GM18519 (cell line): ENCODE results near the gene DSEL.

Experiments
- ATAC-seq: cut with Tn5 transposase; IDR thresholded peaks from one replicate; pipeline ENCODE4 v1.9.1; 2021; ENCODE audit warnings: mild to moderate bottlenecking, moderate library complexity; ENCODE audit not compliant: unreplicated experiment, low FRiP score

Gene DSEL

DNA sequence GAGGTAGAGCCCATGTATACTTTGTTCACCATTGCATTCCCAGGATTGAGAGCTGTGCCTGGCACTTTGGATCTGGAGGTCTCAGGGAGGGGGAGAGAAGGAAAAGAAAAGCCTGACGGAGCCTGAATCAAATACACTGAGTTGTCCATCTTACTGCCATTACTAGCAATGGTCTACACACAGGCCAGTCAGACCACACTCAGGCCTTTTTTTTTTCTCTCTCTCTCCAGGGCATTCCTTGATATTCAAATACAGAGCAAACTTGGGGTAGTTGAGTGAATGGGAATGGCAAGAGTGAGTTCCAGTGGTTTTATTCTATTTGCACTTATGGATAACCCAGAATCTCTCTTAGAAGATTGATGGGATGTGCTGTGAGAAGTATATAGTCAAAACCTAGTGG lies 11.8 kb downstream of the DSEL start:
- no peak for ATAC-seq

DNA sequence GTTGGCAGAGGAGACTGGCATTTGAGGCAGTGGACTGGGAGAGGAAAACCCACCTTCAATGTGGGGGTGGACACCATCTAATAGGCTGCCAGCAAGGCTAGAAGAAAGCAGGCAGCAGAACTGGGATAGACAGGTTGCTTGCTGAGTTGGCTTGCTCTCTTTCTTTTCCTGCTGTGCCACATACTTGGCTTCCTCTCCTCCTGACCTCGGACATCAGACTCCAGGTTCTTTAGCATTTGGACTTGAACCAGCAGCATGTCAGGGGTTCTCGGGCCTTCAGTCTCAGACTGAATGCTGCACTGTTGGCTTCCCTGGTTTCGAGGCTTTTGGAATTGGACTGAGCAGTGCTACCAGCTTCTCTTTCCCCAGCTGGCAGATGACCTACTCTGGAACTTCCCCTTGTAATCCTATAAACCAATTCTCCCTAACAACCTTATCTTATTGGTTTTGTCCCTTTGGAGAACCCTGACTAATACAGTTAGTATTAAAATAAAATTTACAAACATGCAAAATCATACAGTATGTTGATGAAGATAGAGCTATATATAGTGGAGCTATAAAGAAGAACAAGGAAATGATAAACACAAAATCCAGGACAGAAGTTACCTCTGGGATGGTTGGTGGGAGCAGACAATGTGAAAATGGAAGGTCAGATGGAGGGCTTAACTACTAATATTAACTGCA lies 15.9 kb downstream of the DSEL start:
- ATAC-seq = no peak

DNA sequence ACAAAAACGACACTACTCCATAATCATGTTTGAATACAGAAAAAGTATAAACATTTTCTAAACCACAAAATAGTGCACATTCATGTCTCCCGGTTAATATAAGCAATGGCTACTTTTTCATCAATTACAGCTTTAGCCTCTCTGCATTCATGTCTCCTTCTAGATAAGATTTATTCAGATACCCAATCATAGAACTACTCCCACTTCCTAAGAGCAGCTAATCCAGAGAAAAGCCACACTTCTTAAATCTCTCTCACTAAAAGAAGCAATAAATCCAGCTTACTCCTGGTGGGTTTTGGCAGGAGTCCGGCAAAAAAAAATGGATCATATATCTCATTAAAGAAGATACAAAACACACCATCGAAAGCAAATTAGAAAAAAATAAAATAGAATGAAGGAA lies 20.1 kb downstream of the DSEL start:
- no peak for ATAC-seq

DNA sequence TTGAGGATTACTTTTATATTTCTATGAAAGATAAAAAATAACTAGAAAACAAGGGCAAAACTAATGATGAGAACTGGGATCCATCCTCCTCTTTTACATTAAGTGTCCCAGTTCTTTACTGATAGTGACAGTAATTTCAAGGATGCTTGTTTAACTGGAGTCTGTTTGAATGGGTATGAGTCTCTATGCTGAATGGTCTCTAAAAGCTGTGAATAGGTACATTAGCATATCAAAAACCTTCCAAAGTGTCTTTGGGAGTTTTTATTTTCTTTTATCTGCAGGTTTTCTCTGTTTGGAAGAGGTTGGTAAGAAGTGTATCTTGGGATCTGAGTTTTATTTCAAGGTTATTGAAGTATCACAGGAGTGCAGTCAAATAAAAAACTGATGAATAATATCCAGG lies 30.0 kb downstream of the DSEL start:
- no peak for ATAC-seq

DNA sequence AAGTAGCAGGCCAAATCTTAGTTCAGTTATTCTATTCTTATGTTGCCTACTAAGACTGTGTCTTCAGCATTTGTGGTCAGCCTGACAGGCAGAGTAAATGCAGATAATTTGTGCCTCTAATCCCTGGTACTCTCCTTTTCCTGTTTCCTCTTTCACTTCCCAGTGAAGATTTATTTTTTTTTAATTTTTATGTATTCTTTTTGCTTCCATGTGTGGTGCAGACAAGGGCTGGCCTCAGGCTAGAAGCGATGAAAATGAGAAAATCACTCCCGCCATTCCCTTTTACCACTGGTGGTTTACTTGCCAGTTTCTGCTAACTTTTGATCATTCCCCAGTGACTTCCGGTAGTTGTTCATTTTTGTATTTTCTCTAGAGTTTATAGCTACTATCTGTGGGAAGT lies 30.9 kb downstream of the DSEL start:
- no peak for ATAC-seq

DNA sequence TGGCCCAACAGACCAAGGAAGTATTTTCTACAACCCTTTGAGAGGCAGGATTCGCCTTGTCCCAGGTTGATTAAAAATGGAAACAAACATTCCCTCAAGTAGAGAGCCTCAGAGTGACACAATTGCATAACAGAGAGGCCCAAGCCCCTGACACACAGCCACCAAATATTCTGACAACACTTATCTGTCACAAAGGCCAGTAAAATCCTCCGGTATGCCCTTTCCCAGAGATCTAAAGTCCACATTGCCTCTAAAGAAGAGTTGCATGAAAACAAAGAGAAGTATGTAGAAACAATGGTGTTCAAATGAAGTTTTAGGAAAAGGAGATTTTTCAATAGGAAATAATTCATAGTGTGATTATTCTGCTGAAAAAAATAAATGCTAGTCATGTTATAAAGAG lies 32.1 kb downstream of the DSEL start:
- no peak for ATAC-seq

DNA sequence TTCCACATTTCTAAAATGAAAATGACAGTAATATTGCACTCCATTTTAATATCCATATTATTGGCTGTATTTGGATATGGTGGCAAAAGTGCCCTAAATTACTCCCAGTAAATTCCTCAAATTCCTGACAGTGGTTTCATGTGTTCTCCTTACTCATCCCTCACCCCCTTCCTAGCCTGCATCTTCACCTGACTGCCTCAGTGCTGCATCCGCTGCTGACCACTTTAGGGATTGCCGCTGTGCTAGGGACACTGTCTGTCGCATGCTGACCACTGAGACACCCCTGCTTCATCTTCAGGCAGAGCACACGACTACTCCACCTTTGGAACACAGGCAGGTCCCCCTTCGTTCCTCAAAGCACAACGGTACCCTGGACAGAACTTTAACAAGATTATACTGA lies 32.6 kb downstream of the DSEL start:
- ATAC-seq = no peak

DNA sequence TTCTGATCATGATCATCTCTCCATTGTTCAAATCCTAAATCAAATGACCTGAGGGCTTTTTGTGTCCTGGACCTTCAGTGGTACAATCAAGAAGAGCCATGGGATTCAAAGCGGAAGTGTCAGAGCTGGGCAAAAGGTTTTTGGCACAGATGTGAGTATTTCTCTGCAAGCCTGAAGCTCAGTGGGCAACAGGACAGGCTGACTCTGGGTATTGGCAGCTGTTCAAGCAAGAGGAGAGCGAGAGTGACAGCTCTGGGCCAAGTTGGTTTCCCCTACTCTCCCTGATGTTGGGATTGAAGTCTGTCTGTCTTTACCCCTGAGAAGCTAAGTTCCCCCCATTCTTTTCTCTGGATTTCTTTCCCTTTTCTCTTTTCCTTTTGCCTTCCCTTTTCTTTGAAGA lies 33.3 kb downstream of the DSEL start:
- no peak for ATAC-seq

DNA sequence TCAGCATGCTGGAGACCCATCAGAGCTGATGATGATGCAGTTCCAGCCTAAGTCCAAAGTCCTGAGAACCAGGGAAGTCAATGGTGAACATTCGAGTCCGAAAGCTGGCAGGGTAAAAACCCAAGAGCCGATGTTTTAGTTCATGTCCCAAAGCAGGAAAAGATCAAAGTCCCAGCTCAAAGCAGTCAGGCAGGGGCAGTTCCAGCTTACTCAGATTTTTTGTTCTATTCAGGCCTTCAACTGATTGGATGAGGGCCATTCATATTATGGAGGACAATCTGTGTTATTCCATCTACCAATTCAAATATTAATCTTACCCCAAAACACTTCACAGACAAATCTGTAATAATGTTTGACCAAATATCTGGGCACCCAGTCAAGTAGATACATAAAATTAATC lies 38.3 kb downstream of the DSEL start:
- ATAC-seq = no peak

DNA sequence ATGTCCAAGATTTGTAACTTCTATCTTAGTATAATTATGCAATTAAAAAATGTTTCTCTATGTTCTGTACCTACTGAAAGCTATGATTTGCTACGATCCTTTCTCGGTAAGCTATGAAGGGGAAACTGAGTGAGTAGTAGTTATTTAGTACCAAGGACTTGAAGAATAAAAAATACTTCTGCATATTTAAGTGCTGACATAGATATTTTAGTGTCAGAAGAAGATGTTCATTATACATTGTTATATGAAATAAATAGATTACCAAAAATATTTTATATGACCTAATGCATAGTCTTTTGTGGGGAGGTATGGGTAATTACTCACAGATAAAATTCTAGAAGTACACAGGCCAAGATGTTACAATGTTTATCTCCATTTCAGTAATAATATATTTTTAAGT lies 39.0 kb downstream of the DSEL start:
- ATAC-seq = no peak

DNA sequence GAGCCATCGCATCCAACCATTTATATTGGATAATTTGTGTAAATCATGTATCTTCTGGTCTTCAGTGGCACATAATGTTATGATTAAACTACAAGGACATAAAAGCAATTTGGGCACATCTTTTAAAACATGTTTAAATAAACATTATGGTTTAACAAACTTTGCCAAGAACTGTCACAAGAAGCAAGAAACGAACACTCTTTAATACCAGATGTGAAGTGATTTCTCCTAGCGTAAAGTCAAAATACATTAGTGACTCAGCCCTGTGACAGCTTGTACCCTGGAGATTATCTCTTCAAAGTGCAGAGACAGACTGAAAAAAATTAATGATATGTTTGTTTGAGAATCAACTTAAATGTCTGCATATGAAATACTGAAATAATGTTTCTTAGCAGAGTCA lies 39.9 kb downstream of the DSEL start:
- ATAC-seq = no peak

DNA sequence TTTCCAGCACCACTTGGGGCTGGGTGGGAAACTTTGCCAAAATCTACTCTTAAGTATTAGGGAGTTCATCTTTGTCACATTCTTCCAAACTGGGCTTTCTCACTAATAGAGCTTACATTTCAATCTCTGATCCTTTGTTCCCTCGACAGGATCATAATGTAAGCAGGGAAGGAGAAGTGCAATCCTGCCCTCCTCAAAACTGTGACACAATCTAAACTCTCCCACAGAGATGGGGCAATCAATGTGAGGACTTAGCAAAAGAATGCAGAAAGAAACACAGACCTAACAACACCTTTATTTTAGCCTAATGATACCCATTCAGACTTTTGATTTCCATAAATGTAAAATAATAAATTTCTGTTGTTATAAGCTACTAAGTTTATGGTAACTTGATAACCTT lies 40.8 kb downstream of the DSEL start:
- no peak for ATAC-seq

DNA sequence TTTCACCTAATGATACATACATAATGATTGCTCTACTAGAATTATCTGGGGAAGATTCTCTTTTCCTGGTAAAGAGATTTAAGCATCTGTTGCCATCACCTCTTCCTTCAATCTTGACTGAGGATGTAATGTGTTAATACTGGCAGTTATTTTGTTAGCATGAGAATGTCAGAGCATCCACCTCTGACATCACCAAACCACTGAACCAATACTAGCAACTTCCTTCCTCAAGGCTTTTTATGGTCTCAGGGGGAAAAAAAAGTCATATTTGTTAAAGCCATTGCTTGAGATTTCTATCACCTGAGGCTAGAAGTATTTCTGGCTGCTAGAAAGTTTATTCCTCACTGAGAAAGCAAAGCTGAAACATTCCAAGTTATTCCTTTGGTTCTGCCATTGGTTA lies 48.5 kb downstream of the DSEL start:
- ATAC-seq = no peak

DNA sequence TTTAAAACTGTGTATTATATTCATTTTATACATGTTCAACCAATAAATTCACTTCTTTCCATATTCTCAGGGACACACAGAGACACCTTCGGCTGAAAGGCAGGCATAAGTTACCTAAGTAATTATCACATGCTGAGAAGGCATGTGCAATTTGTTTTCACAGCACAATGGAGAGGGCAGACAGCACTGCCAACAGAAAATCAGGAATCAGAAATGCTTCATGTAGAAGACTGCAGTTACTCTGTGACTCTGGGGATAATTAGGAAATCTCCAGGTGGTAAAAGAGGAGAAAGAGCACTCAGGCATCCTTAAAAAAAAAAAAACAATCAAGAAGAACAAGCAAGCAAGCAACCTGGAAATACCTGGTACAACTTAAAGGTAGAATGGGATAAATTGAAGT lies 49.3 kb downstream of the DSEL start:
- no peak for ATAC-seq

DNA sequence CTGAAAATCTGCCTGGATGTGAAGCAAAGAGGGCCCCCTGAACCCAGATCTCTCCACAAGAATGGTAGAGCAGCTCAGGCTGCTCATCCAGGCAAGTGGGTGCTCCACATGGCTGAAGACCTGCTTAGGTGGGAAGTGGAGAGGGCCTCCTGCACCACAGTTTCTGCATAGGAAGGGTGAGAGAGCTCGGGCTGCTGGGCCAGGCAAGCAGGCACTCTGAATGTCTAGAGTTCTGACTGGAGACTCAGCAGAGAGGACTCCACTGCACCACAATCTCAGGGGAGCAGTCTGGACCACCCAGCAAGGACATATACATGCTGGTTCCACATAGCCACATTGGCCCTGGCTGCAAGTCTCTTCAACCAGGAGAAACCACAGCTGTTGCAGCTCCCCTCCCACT lies 52.0 kb downstream of the DSEL start:
- no peak for ATAC-seq

DNA sequence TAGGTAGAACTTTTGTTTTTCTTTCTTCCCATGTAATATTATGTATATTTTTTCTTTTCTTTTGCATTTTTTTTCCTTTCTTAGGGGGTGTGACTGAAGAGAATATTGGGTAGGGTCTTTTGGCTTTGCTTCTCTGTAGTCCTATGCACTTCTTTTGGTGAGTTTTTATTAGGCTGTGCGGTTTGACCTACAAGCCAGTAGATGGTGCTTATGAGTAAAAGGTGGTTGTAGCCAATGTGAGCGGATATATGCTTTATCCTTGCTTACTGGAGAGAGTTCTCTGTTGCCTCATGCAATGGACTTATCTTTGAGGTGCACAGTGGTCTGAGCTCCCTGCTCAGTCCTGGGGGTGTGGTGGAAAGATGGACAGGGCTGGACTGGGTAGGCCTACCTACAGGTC lies 52.7 kb downstream of the DSEL start:
- no peak for ATAC-seq

DNA sequence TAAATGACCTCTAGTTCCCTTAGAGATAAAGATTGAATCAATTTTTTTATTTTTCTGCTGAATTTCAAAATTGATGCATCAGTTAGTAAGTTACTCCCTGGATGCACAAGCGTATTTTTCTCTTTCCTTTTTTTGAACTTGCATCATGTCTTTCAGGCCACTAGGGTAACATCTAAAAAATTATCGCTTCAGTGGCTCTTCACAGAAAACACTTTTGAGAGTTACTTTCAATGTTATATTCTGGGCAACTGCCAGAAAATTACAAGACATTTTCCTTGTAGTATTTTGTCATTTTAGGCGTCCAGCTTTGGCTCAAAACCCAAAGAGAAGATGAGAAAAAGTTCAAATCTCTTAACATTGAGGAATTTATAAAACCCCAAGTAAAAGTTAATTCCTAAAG lies 59.8 kb downstream of the DSEL start:
- ATAC-seq = no peak
